ENCODE measurements around the gene NTMT1.

GRCh38 chr9:129667850-129668249 lies 41.9 kb downstream of the NTMT1 start:
- TF ChIP-seq SUZ12 (IDR thresholded peaks at IDR 0.05; ENCODE audit: extremely low read depth, insufficient read depth, insufficient read length) (no peak), YY1 (IDR thresholded peaks at IDR 0.05; ENCODE audit: insufficient read depth, insufficient read length) (no peak), ZNF274 (IDR thresholded peaks at IDR 0.05; ENCODE audit: low read depth, low read length) (no peak)
